ENCODE measurements around the gene RBM33.
"Not testable (repeated sequence)": the region's sequence is repeated elsewhere in the genome, so short reads cannot be mapped to it uniquely, and the experiment has no call there.

The RBM33 gene

GRCh38 chr7:155644178-155644970, at the start of gene RBM33:
TSS of gene RBM33 (plus strand) at chr7:155644661. CDS start at chr7:155644877, 216 bp downstream.
- DNase-seq: peak; percentile 88

GRCh38 chr7:155594961-155595366, 49.5 kb upstream of the RBM33 start:
- DNase-seq: no peak

- no peak for DNase-seq
Observed at GRCh38 chr7:155597753-155598140, 46.7 kb upstream of the RBM33 start.

GRCh38 chr7:155598810-155599210, 45.7 kb upstream of the RBM33 start:
- DNase-seq: peak; percentile 87

GRCh38 chr7:155602156-155602555, 42.3 kb upstream of the RBM33 start:
- no peak for DNase-seq

GRCh38 chr7:155602750-155603149, 41.7 kb upstream of the RBM33 start:
- DNase-seq: no peak

GRCh38 chr7:155603205-155603857, 41.1 kb upstream of the RBM33 start:
- DNase-seq: no peak

GRCh38 chr7:155603858-155604503, 40.5 kb upstream of the RBM33 start:
- no peak for DNase-seq

- DNase-seq: no peak
Observed at GRCh38 chr7:155604504-155604997, 39.9 kb upstream of the RBM33 start.

- DNase-seq: no peak
Observed at GRCh38 chr7:155609185-155609584, 35.3 kb upstream of the RBM33 start.

GRCh38 chr7:155610633-155611193, 33.7 kb upstream of the RBM33 start:
- no peak for DNase-seq

- DNase-seq: no peak
Observed at GRCh38 chr7:155611808-155612447, 32.5 kb upstream of the RBM33 start.

GRCh38 chr7:155612658-155613057, 31.8 kb upstream of the RBM33 start:
- DNase-seq: no peak

- DNase-seq: not testable (repeated sequence)
Observed at GRCh38 chr7:155615085-155615484, 29.4 kb upstream of the RBM33 start.

GRCh38 chr7:155618708-155619633, 25.5 kb upstream of the RBM33 start:
- DNase-seq: no peak

GRCh38 chr7:155619634-155620271, 24.7 kb upstream of the RBM33 start:
- DNase-seq: no peak

- no peak for DNase-seq
Observed at GRCh38 chr7:155620497-155620896, 24.0 kb upstream of the RBM33 start.

GRCh38 chr7:155621418-155621980, 23.0 kb upstream of the RBM33 start:
- no peak for DNase-seq

GRCh38 chr7:155624412-155624811, 20.0 kb upstream of the RBM33 start:
- no peak for DNase-seq

- no peak for DNase-seq
Observed at GRCh38 chr7:155625557-155625956, 18.9 kb upstream of the RBM33 start.

- DNase-seq: no peak
Observed at GRCh38 chr7:155629171-155629570, 15.3 kb upstream of the RBM33 start.
